ENCODE measurements around the gene DGCR8. TPM values are rescaled to one million over a fixed set of nuclear protein-coding genes. Genes with fewer than 3 reads are reported as not detected.

Gene DGCR8
- total RNA-seq, 4 donors from 2014 or later = 9.8 to 27.9 (median 14.7) TPM

DNA sequence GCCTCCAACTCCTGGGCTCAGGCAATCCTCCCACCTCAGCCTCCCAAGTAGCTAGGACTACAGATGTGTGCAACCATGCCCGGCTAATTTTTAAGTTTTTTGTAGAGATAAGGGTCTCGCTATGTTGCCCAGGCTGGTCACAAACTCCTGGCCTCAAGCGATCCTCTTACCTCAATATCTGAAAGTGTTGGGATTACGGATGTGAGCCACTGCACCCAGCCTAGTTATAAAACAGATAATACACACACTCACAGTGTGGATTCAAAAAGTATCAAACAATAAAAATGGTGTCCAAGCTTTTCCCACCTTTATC, 71.2 kb downstream of the DGCR8 start:
- TF ChIP-seq CTCF (IDR thresholded peaks at IDR 0.05; ENCODE audit: low read depth) = no peak

- no peak for TF ChIP-seq CTCF (IDR thresholded peaks at IDR 0.05; ENCODE audit: low read depth)
Measured at GRCh38 chr22:20152464-20152890, 72.4 kb downstream of the DGCR8 start.

GRCh38 chr22:20153945-20154344, 73.9 kb downstream of the DGCR8 start:
- no peak for TF ChIP-seq CTCF (IDR thresholded peaks at IDR 0.05; ENCODE audit: low read depth)

DNA sequence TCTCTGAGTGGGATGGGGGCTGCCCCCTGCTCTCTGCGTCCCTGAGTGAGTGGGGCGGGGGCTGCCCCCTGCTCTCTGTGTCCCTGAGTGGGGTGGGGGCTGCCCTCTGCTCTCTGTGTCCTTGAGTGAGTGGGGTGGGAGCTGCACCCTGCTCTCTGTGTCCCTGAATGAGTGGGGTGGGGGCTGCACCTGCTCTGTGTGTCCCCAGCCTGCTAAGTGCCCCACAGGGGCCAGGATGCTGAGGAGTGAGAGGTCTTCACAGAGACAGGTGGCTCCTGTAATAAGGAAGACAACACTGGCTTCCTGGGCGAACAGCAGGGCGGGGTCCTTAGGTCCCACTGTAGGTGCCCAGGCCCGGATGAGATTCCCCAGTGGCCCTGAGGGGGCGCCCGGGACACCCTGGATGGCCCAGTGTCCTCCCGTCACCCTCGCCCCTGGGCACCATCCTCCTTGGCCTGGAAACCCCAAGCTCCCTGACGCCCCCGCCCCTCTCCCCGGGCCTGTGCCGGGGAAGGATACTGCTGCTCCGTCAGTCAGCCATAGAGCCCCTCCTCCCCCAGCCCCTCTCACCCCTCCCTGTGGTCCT, 74.7 kb downstream of the DGCR8 start:
- TF ChIP-seq CTCF (IDR thresholded peaks at IDR 0.05; ENCODE audit: low read depth) = no peak

DNA sequence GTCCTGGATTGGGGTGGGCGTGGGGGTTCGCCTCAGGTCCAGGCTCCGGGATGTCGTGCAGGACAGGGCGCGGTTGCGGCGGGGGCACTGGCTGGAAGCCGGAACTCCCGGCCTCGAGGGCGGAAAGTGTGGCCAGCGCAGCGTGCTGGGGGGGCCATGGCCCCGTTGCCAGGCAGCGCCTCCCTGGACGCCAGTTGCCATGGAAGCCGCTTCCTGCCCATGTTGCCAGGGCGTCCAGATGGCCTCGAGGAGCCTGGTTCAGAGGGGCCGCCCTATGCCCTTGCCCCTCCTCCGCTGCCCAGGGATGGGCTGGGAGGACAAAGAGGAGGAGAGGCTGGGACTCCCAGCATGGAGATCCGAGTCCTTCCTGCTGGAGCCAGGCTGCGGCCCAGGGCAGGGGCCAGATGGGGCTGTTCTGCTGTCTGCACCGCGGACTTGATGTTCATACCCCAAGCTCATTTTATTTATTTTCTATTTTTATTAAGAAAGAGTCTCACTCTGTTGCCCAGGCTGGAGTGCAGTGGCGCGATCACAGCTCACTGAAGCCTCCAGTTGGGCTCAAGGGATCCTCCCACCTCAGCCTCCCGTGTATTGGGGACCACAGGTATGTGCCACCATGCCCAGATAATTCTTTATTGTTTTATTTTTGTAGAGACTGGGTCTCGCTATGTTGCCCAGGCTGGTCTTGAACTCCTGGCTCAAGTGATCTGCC, 75.4 kb downstream of the DGCR8 start:
- no peak for TF ChIP-seq CTCF (IDR thresholded peaks at IDR 0.05; ENCODE audit: low read depth)

DNA sequence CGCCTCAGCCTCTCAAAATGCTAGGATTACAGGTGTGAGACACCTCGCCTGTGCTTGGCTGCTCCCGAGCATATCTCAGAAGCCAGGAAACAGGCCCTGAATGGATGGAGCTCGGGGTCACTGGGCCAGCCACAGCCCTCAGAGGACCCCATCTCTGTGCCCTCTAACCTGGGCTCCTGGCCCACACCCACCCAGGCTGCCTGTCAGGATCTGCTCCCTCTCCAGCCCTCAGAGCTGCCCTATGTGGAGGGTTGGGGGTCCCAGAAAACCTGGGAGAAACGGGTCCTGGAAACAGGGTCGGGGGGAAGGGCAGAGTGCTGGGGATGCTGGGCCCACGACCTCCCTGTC, 76.0 kb downstream of the DGCR8 start:
- TF ChIP-seq CTCF (IDR thresholded peaks at IDR 0.05; ENCODE audit: low read depth) = no peak

GRCh38 chr22:20156611-20157429, 76.8 kb downstream of the DGCR8 start:
- no peak for TF ChIP-seq CTCF (IDR thresholded peaks at IDR 0.05; ENCODE audit: low read depth)

All from subcutaneous adipose tissue (tissue), 4 donors.